SK-N-SH (cell line): ENCODE measurements around the gene GATB.
"Not testable (repeated sequence)": the region's sequence is repeated elsewhere in the genome, so short reads cannot be mapped to it uniquely, and the experiment has no call there.

Experiments used
- CTCF ChIP-seq: fragments of 200-600 bp; sonication (generic); IDR thresholded peaks from 2 replicates; pipeline ENCODE4 v1.6.1; 2017; ENCODE audit warnings: antibody characterized with exemption, mild to moderate bottlenecking, moderate library complexity
- GATA2 ChIP-seq: sonication (generic); formaldehyde crosslinking; IDR thresholded peaks from 2 replicates; pipeline ENCODE4 v1.5.0; 2020; ENCODE audit warnings: mild to moderate bottlenecking, missing genetic modification reagents
- IRF3 ChIP-seq: fragments of 150-350 bp; IDR thresholded peaks from 2 replicates; pipeline ENCODE4 v1.6.1; 2016; ENCODE audit warnings: mild to moderate bottlenecking, low read depth, low read length
- MEF2A ChIP-seq: IDR thresholded peaks from 2 replicates; pipeline ENCODE4 v1.4.0; 2012; ENCODE audit warnings: low read depth, borderline replicate concordance
- NRF1 ChIP-seq: IDR thresholded peaks from 2 replicates; pipeline ENCODE4 v1.6.1; 2012; ENCODE audit warnings: low read depth, mild to moderate bottlenecking, low read length
- PBX3 ChIP-seq: IDR thresholded peaks from 2 replicates; pipeline ENCODE4; 2012
- POLR2AphosphoS5 ChIP-seq: IDR thresholded peaks from 2 replicates; pipeline ENCODE4 v1.6.1; 2012; ENCODE audit warnings: low read depth, low read length
- RFX5 ChIP-seq: IDR thresholded peaks from 2 replicates; pipeline ENCODE4 v1.6.1; 2012; ENCODE audit warnings: mild to moderate bottlenecking, improper control_type of control experiment, low read length
- TCF12 ChIP-seq: IDR thresholded peaks from 2 replicates; pipeline ENCODE4 v1.4.0; 2012
- TEAD4 ChIP-seq: IDR thresholded peaks from 2 replicates; pipeline ENCODE4 v1.4.0; 2012; ENCODE audit warnings: mild to moderate bottlenecking, borderline replicate concordance; ENCODE audit not compliant: insufficient read depth

GRCh38 chr4:151736852-151737251 lies 24.0 kb downstream of the GATB start:
- TF ChIP-seq PBX3; TEAD4; NRF1; MEF2A; TCF12; CTCF; POLR2AphosphoS5; RFX5; IRF3; GATA2 (CRISPR knock-in tag): not testable (repeated sequence)
